Fibroblast of skin of right quadriceps (primary cell): ENCODE data around the gene GPR89A.

Experiments used
- DNase-seq: peaks from one replicate; pipeline ENCODE4 v3.0.0-alpha.2; 2013

Gene GPR89A

GRCh38 chr1:145719230-145720079 is 111.7 kb downstream of the GPR89A start, which contains the start of gene CD160:
Gene CD160, plus strand, starts transcription at chr1:145719499. Its CDS starts 8,829 bp downstream, at chr1:145728328.
- DNase-seq, result no peak
